Stimulated activated naive CD8-positive, alpha-beta T cell treated with anti-CD3 and anti-CD28 coated beads, Interleukin-15, Interleukin-2, amounts not matched to agents 100 U/mL and 50 U/mL, for 24 hours (primary cell): ENCODE data around the gene CFAP61.

Source experiments
- ATAC-seq: fragments of 150-1000 bp; cut with Tn5 transposase; one replicate; pipeline ENCODE4 v1.10.0; 2021
- DNase-seq: peaks from one replicate; pipeline ENCODE4 v3.0.0; 2021

Gene CFAP61

GRCh38 chr20:20031790-20032189, 20.5 kb upstream of the CFAP61 start:
- ATAC-seq (no peak), DNase-seq (no peak)

DNA sequence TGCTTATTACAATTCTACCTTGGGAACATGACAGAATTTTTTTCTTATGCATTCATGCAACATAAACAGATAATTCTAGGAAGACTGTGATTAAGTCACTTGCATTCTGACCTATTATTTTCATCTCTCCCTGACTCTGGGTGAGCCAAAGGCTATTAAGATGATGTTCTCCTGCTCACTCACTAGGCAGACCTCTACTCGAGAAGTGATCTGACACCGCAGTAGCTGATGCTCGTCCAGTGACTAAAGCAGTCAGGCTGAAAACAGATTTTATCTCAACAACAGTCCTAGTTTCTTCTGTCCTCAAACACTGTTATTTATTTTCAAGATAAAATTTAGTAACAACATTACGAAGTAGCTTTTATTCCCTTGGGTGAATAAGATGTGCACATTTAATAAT, 17.8 kb upstream of the CFAP61 start:
- no peak for DNase-seq
- ATAC-seq = no peak

GRCh38 chr20:20036756-20037155, 15.6 kb upstream of the CFAP61 start:
- ATAC-seq = no peak
- DNase-seq = no peak

- DNase-seq = no peak
- ATAC-seq = no peak
Measured at GRCh38 chr20:20037960-20038359, 14.4 kb upstream of the CFAP61 start.

DNA sequence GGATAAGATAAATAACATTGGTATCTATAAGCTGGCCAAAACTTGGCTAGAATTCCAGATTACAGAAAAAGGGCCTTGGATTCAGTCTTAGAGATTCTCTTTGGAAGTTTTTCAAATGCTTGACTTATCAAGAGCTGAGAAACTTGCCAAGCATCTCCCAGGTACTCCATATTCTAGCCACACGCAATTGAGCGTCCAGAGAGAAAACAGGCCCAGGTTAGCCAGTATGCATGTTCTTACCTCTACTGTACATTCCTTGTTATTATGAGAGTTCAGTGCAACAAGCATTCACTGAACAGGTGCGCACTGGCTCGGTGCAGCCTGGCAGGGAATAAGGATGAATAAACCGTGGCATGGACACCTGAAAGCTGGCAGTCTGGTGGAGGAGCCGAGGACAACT, 13.7 kb upstream of the CFAP61 start:
- no peak for DNase-seq
- ATAC-seq = no peak

GRCh38 chr20:20039752-20040387, 12.5 kb upstream of the CFAP61 start:
- DNase-seq (no peak), ATAC-seq (no peak)

DNA sequence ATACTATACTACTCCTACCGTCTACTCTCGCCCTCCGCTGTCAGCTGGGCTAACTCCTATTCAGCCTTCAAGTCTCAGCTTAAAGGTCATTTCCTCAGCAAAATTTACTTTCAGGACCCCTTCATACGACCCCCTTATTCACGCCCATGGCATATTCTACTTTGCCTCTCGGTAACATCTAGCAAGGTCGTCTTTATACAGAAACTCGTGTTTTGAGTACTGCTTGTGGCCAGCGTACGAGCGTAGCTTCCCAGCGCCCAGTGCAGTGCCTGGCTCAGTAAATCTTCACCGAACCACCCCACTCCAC, 612 bp upstream of the CFAP61 start:
- DNase-seq (no peak), ATAC-seq (peak; percentile 11)

GRCh38 chr20:20060234-20060998, 8.1 kb downstream of the CFAP61 start:
- no peak for ATAC-seq
- DNase-seq = no peak

DNA sequence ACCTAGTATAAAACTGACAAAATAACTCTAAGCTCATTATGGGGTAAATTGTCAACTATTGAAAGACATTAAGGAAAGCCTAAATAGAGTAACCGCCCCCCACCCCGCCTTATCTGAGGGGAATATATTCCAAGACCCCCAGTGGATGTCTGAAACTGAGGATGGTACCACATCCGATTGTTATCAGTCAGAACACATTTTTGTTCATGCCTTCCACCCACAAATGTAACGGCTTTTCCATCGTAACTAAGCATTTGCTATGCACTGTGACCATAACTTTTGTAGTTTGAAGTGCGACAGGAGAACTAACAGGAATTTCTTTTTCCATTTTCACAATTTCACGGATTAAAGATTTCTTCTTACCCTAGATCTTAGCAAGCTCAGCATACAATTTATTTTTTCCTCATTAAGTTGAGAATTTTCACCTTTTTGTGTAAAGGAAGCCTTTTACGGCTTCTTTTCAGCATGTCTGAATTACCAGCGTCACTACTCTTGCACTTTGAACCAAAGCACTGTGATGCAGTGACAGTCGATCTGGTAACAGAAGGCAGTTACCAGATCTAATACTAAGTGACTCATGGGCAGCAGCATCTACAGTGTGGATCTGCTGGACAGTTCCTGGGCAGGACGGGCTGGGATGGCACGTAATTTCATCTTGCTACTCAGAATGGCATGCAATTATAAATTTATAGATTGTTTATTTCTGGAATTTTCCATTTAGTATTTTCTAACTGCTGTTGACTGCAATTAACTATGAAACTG, 11.8 kb downstream of the CFAP61 start:
- DNase-seq (no peak), ATAC-seq (no peak)

DNA sequence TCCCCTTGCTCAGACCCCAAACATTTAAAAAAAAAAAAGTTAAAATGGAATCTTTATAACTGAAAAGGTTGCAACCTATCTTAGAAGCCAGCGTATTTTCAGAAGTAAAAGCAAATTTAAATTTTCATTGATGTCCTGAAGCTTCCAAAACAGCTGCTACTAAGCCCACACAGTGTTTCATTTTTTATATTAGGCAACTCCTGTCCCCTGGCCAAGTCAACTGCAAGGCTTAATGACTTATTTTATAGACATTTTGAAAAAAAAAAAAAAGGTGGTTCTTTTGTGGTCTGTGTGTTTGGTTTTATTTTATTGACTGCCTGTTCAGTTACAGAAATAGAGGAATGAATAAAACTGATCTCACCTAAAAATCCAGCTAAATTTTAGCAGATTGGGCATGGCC, 13.0 kb downstream of the CFAP61 start:
- ATAC-seq = no peak
- no peak for DNase-seq

GRCh38 chr20:20070871-20071726, 18.8 kb downstream of the CFAP61 start:
- ATAC-seq (no peak), DNase-seq (no peak)

GRCh38 chr20:20073801-20074371, 21.6 kb downstream of the CFAP61 start:
- ATAC-seq = no peak

GRCh38 chr20:20075032-20075431, 22.7 kb downstream of the CFAP61 start:
- ATAC-seq (no peak), DNase-seq (no peak)

More at GRCh38 chr20:20073801-20074371, 21.6 kb downstream of the CFAP61 start:
- no peak for DNase-seq

- DNase-seq = no peak
- ATAC-seq = no peak
Measured at GRCh38 chr20:20076297-20077065, 24.1 kb downstream of the CFAP61 start.

- ATAC-seq (no peak), DNase-seq (no peak)
Measured at GRCh38 chr20:20078041-20078440, 25.7 kb downstream of the CFAP61 start.

DNA sequence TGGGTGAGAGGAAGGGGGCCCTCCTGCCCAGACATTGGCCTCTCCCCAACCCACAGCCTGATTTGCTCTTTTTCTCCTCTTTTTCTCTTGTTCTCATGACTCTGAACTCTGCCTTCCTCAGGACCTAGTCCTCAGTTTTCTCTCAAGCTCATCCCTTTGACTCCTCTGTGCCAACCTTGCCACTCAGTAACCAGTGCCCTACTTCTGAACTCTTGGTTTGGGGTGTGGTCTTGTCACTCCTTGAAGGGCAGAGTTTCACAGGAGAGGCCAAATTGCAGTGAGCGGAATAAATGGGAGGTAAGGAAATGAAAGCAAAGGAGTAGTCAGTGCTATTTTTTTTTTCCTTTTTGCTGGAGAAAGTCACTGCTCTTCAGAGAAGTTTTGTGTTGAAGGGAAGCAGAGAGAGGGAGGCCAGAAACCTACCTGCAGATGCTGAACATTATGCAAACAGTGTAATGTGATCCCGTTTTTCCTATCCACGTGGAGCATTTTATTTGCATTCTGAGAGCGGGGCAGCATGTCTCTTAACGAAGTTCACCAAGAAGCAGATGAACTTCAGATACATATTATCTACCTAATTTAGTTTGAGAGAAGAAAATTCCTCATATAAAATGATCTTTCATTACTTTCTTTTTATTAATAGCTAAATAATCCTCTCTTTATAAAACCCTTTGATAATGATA, 26.9 kb downstream of the CFAP61 start:
- ATAC-seq (no peak), DNase-seq (no peak)

DNA sequence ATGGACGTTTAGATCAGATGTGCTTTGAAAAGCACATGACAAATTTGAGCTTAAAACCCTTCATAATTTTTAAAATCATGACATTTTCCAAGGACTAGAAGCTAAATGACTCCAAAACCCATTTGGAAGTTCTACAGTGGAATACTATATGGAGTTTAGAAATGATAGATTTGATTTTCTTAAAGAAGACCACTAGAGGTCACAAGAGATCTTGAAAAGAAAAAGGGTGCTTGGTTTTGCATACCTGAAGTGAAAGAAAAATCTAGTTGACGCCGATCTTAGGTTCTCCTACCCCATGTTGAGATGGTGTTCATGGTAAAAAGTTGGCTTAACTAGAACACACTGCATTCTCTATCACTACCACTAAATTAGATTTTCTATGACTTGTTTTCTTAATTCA, 31.5 kb downstream of the CFAP61 start:
- DNase-seq (no peak), ATAC-seq (peak; percentile 55)

GRCh38 chr20:20084296-20084752, 32.0 kb downstream of the CFAP61 start:
- DNase-seq (no peak), ATAC-seq (no peak)

- no peak for DNase-seq
- ATAC-seq = no peak
Measured at GRCh38 chr20:20085071-20085470, 32.7 kb downstream of the CFAP61 start.

GRCh38 chr20:20085812-20086211, 33.5 kb downstream of the CFAP61 start:
- ATAC-seq = no peak

DNA sequence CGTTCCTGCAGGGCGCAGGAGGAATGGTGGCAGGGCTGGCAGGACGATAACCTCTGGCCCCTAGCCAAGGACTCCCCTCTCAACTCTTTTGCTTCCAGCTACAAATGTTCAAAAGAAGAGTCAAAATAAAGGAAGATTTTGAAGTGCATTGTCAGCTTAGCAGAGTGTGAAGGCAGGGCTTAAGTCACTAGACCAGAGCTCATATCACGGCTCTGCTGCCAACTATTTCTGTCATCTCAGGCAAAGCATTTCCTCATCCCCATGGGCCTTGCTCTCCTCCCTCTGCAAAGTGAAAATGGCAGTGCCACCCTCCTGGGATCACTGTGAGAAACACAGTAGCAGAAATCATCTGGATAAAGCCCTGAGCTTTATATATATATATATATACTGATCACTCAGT, 36.7 kb downstream of the CFAP61 start:
- ATAC-seq = no peak

More at GRCh38 chr20:20085812-20086211, 33.5 kb downstream of the CFAP61 start:
- no peak for DNase-seq

More for the DNA sequence above, 36.7 kb downstream of the CFAP61 start:
- DNase-seq = no peak
